RWPE1 (cell line): ENCODE results near the gene MEP1B.

ENCODE experiments used
- CTCF ChIA-PET: fragments of 350-600 bp; sonication (Branson Sonifier 250); formaldehyde crosslinking; extraction: SDS; loops from one replicate; lab custom pipeline; 2021; lab: Yijun Ruan, JAX
- POLR2A ChIA-PET: fragments of 400-600 bp; formaldehyde crosslinking; extraction: SDS; loops from one replicate; lab custom pipeline; 2020; ENCODE audit warnings: antibody characterized with exemption; ENCODE audit not compliant: low non-redundant PET; lab: Yijun Ruan, JAX
- DNase-seq: peaks from one replicate; pipeline ENCODE4 v3.0.0; 2012; ENCODE audit warnings: low spot score
- H3K27ac ChIP-seq: fragments of 450-650 bp; 2 replicates; pipeline ENCODE4 v1.5.1; 2017
- TF ChIP-seq, protein P1 (sequence below): fragments of 450-650 bp; conservative IDR thresholded peaks from 2 replicates; pipeline ENCODE4 v1.5.1; 2017; ENCODE audit warnings: low read depth, mild to moderate bottlenecking

The MEP1B gene

DNA sequence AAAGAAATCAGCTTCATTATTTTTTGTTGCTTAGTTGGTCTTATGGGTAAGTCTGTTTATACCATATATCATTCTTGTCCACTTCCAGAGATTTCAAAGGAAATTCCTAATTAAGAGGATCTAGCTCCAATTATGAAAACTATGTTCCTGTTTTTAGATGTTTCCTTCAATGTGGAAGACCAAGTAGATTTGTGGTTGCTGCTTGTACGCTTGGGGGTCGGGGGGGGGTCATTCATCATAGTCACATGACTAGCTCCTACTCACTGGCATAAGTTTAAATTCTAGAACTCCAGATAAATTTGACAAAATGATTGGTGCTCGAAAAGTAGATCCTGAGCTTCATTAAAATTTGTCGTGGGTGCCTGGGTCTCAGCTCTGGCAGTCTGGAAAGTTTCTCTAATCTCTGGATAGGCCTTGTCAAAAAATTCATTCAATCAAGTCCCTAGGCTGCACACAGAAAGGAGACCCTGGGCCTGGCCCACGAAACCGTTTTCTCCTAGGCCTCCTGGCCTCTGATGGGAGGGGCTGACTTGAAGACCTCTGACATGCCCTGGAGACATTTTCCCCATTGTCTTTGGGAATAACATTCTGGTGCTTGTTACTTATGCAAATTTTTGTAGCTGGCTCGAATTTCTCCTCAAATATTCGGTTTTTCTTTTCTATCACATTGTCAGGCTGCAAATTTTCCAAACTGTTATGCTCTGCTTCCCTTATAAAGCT lies 62.5 kb downstream of the MEP1B start:
- DNase-seq = no peak
- H3K27ac ChIP-seq = no peak overlapping the region
- ChIA-PET CTCF (interaction anchor here (0.6 to 0.9 kb wide), 3 partner anchors 13 to 95 kb away, joined by 3 to 4 read pairs (median 3); no protein-coding TSS in a partner anchor), POLR2A (no interaction called here)
- TF ChIP-seq, protein P1, sequence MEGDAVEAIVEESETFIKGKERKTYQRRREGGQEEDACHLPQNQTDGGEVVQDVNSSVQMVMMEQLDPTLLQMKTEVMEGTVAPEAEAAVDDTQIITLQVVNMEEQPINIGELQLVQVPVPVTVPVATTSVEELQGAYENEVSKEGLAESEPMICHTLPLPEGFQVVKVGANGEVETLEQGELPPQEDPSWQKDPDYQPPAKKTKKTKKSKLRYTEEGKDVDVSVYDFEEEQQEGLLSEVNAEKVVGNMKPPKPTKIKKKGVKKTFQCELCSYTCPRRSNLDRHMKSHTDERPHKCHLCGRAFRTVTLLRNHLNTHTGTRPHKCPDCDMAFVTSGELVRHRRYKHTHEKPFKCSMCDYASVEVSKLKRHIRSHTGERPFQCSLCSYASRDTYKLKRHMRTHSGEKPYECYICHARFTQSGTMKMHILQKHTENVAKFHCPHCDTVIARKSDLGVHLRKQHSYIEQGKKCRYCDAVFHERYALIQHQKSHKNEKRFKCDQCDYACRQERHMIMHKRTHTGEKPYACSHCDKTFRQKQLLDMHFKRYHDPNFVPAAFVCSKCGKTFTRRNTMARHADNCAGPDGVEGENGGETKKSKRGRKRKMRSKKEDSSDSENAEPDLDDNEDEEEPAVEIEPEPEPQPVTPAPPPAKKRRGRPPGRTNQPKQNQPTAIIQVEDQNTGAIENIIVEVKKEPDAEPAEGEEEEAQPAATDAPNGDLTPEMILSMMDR = no peak

DNA sequence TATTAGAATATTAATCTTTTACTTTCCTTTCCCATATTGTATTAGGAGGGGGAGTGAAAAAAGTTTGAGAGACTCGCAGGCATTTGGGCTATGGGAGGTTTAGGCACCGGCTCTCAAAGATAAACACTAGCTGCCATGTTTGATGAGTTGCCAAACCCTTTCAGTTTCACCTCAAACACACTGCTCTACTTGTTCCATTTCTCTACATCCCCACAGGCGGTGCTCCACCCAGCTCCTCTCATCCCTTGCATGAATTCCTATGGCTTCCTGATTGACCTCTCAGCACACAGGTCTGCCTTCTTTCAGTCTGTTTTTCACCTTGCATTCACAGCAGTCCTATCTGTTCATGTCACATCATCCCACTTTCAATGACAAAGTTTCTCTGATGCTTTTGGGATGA lies 65.7 kb downstream of the MEP1B start:
- H3K27ac ChIP-seq = no peak overlapping the region
- ChIA-PET POLR2A (no interaction called here), CTCF (no interaction called here)
- TF ChIP-seq, protein P1 = no peak
- DNase-seq = no peak

- POLR2A ChIA-PET = no interaction called here
- CTCF ChIA-PET = interaction anchor here (0.7 to 1.0 kb wide), 3 partner anchors 54 to 295 kb away, joined by 3 to 4 read pairs (median 3); no protein-coding TSS in a partner anchor
- peak; percentile 8 for DNase-seq
- H3K27ac ChIP-seq = no peak overlapping the region
- TF ChIP-seq, protein P1 = no peak
Measured at GRCh38 chr18:32257084-32257785, 67.4 kb downstream of the MEP1B start.

GRCh38 chr18:32258148-32258547 lies 68.3 kb downstream of the MEP1B start:
- CTCF ChIA-PET = no interaction called here
- TF ChIP-seq, protein P1 = no peak
- POLR2A ChIA-PET = no interaction called here
- H3K27ac ChIP-seq = no peak overlapping the region
- no peak for DNase-seq

DNA sequence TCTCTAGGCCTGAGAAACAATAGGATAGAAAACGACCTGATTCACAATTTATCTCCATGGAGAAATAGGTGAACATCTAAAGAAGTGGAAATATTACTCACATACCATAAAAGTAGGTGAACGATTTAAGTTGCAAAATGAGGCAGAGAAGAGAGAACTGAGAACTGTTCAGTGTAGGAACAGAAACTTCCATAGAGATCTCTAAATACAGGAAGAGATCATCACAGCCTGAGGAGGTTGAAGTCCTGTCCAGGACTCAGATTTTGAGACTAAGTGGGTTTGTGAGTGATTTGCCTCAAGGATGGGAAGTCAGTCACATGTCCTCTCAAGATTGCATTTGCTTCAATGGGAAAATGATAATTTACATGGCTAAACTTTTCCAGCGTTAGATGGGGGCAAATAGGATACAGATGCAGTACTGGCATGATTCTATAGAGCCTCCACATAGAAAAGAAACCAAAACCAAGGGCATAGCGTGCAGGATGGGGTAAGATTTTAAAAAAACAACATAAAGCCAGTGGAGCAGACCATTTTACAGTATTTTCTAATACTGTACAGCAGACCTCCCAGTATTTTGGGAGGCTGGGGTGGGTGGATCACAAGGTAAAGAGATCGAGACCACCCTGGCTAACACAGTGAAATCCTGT lies 68.8 kb downstream of the MEP1B start:
- POLR2A ChIA-PET = no interaction called here
- DNase-seq = no peak
- CTCF ChIA-PET = no interaction called here
- no peak overlapping the region for H3K27ac ChIP-seq
- TF ChIP-seq, protein P1 = no peak

GRCh38 chr18:32259553-32259952 lies 69.7 kb downstream of the MEP1B start:
- POLR2A ChIA-PET = no interaction called here
- CTCF ChIA-PET = interaction anchor here (0.7 kb wide), 1 partner anchor 12 kb away, joined by 4 read pairs; no protein-coding TSS in a partner anchor

More at GRCh38 chr18:32259553-32259952, 69.7 kb downstream of the MEP1B start:
- no peak for DNase-seq
- TF ChIP-seq, protein P1 = no peak
- no peak overlapping the region for H3K27ac ChIP-seq
